HL-60 (cell line): ENCODE measurements around the gene GPR82.

Experiments
- POLR2AphosphoS5 ChIP-seq: IDR thresholded peaks from 2 replicates; pipeline ENCODE4 v1.6.1; 2012; ENCODE audit warnings: low read depth
- TF ChIP-seq, protein P1 (sequence below): IDR thresholded peaks from one replicate; pipeline ENCODE4 v1.5.1; 2011; ENCODE audit warnings: low read length, control low read depth, inconsistent platforms; ENCODE audit not compliant: insufficient read depth

- no peak for TF ChIP-seq POLR2AphosphoS5
- TF ChIP-seq, protein P1, sequence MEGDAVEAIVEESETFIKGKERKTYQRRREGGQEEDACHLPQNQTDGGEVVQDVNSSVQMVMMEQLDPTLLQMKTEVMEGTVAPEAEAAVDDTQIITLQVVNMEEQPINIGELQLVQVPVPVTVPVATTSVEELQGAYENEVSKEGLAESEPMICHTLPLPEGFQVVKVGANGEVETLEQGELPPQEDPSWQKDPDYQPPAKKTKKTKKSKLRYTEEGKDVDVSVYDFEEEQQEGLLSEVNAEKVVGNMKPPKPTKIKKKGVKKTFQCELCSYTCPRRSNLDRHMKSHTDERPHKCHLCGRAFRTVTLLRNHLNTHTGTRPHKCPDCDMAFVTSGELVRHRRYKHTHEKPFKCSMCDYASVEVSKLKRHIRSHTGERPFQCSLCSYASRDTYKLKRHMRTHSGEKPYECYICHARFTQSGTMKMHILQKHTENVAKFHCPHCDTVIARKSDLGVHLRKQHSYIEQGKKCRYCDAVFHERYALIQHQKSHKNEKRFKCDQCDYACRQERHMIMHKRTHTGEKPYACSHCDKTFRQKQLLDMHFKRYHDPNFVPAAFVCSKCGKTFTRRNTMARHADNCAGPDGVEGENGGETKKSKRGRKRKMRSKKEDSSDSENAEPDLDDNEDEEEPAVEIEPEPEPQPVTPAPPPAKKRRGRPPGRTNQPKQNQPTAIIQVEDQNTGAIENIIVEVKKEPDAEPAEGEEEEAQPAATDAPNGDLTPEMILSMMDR: no peak
These were observed 31.0 kb upstream of the GPR82 start for GRCh38 chrX:41693024-41693423.
